Body of pancreas (tissue), 4 donors: ENCODE results near the gene ZNF189.

Source experiments
- CTCF ChIP-seq, 7 experiments: fragments of 450-650 bp in 4 of 7; fragments of 200-600 bp in 3 of 7; sonication (generic) in 3 of 7; IDR thresholded peaks; one replicate each; pipeline ENCODE4 v1.5.1; 2016 to 2019; ENCODE audit warnings: antibody characterized with exemption in 7 of 7
- POLR2A ChIP-seq, 3 donors: fragments of 450-650 bp; IDR thresholded peaks; one replicate each; pipeline ENCODE4 v1.6.1; 2016; ENCODE audit warnings: antibody characterized with exemption in 3 of 3, mild to moderate bottlenecking in 2 of 3

- TF ChIP-seq CTCF (IDR thresholded peaks at IDR 0.05) (no peak), POLR2A (IDR thresholded peaks at IDR 0.05) (peak in 1 of 3 donors; percentile 50)
Measured at GRCh38 chr9:101435601-101436079, 37.0 kb downstream of the ZNF189 start, which contains the start of gene ALDOB.
